Cortex of kidney (tissue), 1 donor: Measurements from ENCODE around the gene TMCO4.
"Not testable (repeated sequence)": the region's sequence is repeated elsewhere in the genome, so short reads cannot be mapped to it uniquely, and the experiment has no call there.

Source experiments
- DNase-seq: peaks from one replicate; lab custom pipeline; 2025; lab: John Stamatoyannopoulos, UW

The TMCO4 gene

GRCh38 chr1:19799230-19800075 lies at the start of gene TMCO4:
Gene TMCO4, minus strand, starts transcription at chr1:19799916. Its CDS starts 19,158 bp downstream, at chr1:19780758.
- no peak for DNase-seq

DNA sequence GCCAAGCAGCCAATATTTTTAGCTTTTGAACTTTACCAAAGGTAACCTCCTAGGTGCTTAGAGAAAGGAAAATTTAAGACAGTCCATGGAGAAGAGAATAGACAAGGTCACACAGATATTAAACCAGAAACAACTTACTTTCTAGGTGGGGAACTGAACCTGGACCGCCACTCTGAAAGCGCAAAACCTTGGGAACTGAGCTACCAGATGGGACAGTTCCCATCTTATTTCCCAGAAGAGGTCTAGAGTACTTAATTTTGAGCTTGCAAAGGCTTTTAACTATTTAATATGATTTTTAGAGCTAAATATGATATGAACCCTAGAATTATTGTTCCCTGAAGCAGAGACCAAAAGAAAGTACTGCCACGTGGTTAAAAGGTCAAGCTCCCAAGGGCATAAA lies 49.6 kb upstream of the TMCO4 start:
- not testable (repeated sequence) for DNase-seq

DNA sequence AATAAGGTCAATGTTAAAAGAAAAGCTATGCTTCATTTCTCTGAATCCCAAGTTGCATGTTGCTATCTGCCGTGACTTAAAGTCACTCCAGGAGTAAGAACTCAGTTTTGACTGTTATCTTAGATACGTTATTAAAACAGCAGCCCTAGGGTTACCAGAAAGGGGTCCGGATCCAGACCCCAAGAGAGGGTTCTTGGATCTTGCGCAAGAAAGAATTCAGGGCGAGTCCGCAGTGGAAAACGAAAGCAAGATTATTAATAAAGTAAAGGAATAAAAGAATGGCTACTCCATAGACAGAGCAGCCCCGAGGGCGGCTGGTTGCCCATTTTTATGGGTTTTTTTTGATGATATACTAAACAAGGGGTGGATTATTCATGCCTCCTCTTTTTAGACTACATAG lies 47.6 kb upstream of the TMCO4 start:
- DNase-seq: not testable (repeated sequence)

DNA sequence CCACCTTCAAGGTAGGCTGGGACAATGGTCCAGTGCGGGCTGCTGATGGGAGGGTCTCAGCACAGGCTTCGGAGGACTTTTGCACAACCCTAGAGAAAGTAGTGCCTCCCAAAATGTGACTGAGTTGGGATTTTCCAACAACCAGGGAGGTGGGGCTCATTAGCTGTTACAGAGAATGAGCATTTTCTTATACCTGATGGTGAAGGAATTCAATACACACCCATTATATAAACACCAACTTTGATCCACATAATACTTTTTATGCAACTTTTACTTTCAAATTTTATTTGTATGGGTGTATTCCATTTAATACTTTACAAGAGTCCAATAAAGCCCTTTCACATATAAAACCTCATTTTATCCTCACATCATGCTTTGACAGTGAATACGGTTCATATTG lies 46.6 kb upstream of the TMCO4 start:
- no peak for DNase-seq

DNA sequence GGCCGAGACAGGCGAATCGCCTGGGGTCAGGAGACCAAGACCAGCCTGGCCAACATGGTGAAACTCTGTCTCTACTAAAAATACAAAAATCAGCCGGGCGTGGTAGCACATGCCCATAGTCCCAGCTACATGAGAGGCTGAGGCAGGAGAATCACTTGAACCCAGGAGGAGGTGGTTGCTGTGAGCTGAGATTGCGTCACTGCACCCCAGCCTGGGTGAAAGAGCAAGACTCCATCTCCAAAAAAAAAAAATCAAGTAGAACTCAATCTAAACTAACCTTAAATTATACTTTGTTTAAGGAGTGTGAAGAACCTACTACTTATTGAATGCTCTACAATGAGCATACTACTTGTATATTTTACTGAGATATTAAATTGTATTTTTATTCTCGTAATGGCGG lies 45.8 kb upstream of the TMCO4 start:
- DNase-seq: no peak

GRCh38 chr1:19844731-19845495 lies 45.2 kb upstream of the TMCO4 start:
- no peak for DNase-seq

DNA sequence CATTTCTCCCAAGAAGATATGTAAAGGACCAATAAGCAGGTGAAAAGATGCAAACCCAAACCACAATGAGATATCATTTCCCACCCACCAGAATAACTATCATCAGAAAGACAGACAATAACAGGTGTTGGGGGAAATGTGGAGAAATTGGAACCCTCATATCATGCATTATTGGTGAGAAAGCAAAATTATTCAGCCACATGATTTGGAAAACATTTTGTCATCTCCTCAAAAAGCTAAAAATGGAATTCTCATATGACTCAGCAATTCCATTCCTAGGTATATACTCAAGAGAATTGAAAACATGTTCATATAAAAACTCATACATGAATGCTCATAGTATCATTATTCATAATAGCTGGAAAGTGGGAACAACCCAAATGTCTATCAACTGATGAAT lies 40.5 kb upstream of the TMCO4 start:
- DNase-seq: no peak

DNA sequence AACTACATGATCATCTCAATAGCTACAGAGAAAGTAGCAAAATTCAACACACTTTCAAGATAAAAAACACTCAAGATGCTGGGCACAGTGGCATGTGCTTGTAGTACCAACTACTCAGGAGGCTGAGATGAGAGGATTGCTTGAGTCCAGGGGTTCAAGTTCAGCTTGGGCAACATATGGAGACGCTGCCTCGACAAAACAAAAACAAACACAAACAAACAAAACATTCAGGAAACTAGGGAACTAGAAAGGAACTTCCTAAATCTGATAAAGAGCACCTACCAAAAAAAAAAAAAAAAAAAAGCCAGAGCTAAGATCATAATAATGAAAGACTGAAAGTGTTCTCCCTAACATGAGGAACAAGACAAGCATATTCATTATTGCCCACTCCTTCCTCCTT lies 38.1 kb upstream of the TMCO4 start:
- no peak for DNase-seq

DNA sequence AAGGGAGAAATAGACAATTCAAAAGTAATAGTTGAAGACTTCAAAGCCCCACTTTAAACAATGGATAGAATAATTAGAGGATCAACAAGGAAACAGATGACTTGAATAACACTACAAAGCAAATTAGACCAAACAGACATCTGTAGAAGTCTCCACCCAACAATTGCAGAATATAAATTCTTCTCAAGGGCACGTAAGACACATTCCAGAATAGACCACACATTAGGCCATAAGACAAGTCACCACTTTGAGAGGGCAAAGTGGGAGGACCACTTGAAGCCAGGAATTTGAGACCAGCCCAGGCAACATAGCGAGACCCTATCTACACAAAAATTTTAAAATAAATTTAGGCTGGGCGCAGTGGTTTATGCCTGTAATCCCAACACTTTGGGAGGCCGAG lies 35.9 kb upstream of the TMCO4 start:
- DNase-seq: no peak

DNA sequence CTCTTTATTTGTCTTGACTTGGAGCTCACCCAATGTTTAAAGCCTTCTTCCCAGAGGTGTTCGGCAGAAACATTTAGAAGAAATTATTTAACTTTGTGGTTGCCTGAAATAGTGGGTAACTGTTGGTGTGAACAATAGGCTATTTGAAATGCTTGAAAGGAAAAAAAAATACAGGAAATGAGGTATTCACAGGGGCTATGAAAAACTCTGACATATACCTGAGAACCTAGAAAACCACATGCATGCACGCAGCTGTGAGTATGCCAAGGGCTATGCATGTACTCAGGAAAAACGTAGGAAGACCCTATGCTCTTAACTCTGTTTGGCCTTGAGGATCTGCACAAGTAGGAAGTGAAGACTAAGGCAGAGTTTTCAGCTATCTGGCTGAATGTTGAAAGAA lies 31.7 kb upstream of the TMCO4 start:
- DNase-seq: no peak

DNA sequence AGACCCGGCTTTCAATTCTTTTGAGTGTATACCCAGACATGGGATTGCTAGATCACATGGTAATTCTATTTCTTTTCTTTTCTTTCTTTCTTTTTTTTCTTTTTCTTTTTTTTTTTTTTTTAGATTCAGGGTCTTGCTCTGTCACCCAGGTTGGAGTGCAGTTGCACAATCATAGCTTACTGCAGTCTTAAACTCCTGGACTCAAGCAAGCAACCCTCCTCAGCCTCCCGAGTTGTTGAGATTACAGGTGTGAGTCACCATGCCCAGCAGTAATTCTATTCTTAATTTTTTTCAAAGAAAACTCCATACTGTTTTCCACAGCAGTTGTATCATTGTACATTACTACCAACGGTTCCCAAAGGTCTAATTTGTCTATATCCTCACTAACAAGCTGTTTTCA lies 28.8 kb upstream of the TMCO4 start:
- no peak for DNase-seq

DNA sequence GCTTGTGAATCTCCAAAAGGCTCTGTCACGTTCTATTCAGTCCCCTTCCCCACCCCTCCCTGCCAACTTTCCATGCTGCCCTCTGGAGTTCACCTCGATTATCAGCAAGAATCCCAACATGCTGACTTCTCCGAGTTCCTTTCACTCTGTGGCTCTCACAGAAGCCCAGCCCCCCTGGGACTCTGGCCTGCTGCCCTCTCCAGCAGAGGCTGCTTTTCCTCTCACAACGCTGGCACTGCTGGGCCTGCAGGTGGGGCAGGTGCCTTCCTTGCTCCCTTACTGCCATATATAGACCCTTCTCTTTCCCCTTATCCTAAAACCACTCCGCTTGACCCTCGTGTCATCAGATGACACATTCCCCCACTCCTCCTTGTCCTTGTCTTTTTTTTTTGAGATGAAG lies 25.6 kb upstream of the TMCO4 start:
- no peak for DNase-seq

- no peak for DNase-seq
Observed at GRCh38 chr1:19824541-19824940, 24.8 kb upstream of the TMCO4 start.

DNA sequence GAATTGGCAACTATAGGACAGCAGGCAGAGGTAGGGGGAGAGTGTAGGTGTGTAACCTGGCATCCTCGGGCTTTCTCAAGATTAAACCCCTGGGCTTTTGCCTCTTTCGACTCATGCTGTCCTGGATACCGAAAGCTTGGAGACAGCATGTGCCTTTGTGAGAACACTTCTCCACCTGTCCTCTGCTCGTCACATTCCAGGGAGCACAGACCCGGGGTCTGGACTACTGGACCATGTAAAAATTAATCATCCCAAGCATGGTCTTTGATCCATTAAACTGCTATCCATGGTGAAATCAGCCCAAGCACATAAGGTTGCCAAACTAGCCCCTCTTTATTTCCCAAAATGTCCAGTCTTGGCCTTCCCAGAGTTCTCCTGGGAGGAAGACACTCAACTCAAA lies 24.3 kb upstream of the TMCO4 start:
- DNase-seq: no peak

DNA sequence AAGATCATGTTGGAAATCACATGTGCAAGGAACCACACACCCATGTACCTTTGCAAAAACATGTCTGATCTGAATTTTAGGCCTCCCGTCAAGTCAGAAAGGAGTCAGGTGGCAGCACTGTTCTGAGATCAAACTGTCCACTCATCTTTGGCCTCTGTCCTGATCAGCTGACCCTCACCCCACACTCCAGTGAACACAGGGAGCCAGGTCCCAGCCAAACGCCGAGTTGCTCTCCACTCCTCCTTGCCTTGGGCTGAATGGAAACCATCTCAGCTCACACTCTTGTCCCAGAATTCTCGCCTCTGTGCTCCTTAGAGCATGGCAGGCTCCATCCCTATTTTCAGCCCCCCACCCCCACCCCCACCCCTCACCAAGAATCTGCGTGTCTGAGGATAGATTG lies 20.0 kb upstream of the TMCO4 start:
- DNase-seq: no peak

- DNase-seq: no peak
Observed at GRCh38 chr1:19818324-19818723, 18.6 kb upstream of the TMCO4 start.

- no peak for DNase-seq
Observed at GRCh38 chr1:19817160-19817559, 17.4 kb upstream of the TMCO4 start.

GRCh38 chr1:19816737-19817086 lies 17.0 kb upstream of the TMCO4 start:
- not testable (repeated sequence) for DNase-seq

GRCh38 chr1:19815801-19816736 lies 16.4 kb upstream of the TMCO4 start:
- DNase-seq: no peak

GRCh38 chr1:19814681-19815503 lies 15.2 kb upstream of the TMCO4 start, which contains the start of gene RNF186:
Gene RNF186, minus strand, starts transcription at chr1:19815283. Its CDS starts 182 bp downstream, at chr1:19815101.
- no peak for DNase-seq

- no peak for DNase-seq
Observed at GRCh38 chr1:19814244-19814661, 14.5 kb upstream of the TMCO4 start.
